ENCODE data around the gene SIK3. TPM values are rescaled to one million over a fixed set of nuclear protein-coding genes. Genes with fewer than 3 reads are reported as not detected.

The SIK3 gene
- total RNA-seq, 1 experiment from 2014 or later: 31.4 TPM

DNA sequence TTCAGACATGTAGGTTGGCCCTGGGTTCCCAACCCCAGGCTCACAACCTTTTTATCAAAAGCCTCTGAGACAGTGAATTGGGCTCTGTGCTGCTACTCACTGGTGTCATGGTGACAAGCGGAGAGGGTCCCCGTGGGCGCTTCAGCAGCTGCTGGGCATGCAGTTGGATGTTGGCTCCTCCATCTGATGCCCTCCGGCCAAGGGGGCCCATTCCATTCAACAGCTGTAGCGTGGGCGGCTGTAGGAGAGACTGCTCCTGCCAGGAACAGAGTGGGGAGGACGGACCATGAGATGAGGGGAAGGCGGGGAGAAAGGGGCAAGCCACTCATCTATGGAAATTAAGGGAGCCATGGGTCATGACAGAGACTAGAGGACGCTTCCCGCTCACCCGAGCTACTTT lies 224.8 kb downstream of the SIK3 start:
- Histone ChIP-seq H3K4me1 (ENCODE audit: insufficient read depth, low read length) (no peaks in the 10 kb centered on the region), H4K20me1 (ENCODE audit: control insufficient read depth, insufficient read depth, insufficient read length) (peaks cover 2% of the 10 kb centered on the region), H2BK15ac (ENCODE audit: low read depth, low read length) (no peak overlapping the region), H3K23ac (ENCODE audit: insufficient read length, low read depth, low read length) (no peak overlapping the region), H4K91ac (ENCODE audit: insufficient read length, low read depth, low read length) (no peak overlapping the region), H3K4ac (ENCODE audit: low read depth, low read length) (no peak overlapping the region), H3T11ph (ENCODE audit: low read length) (no peak overlapping the region), H4K8ac (replicated peaks; ENCODE audit: insufficient read length, low read depth, low read length) (no peak overlapping the region), H2BK5ac (ENCODE audit: insufficient read length, low read length) (no peak overlapping the region), H2BK12ac (ENCODE audit: insufficient read length, low read depth, low read length) (no peak overlapping the region), H3K27me3 (ENCODE audit: insufficient read depth, low read length) (no peaks in the 10 kb centered on the region), H4K5ac (ENCODE audit: insufficient read length, low read depth, low read length) (no peak overlapping the region), H3K18ac (ENCODE audit: insufficient read length, low read depth, low read length) (no peak overlapping the region), H3K79me1 (ENCODE audit: insufficient read depth, low read depth, low read length, poor library complexity, severe bottlenecking) (no peaks in the 10 kb centered on the region), H3K9ac (ENCODE audit: extremely low read depth, insufficient read length, low read length) (no peak overlapping the region), H2BK20ac (ENCODE audit: low read depth, low read length, poor library complexity, severe bottlenecking) (no peak overlapping the region), H3K9me3 (ENCODE audit: control insufficient read depth, low read depth, low read length) (no peaks in the 10 kb centered on the region), H3K4me2 (ENCODE audit: insufficient read depth, insufficient read length, low read length) (no peak overlapping the region), H3K27ac (ENCODE audit: insufficient read length, low read depth, low read length) (no peak overlapping the region), H3K56ac (ENCODE audit: insufficient read length, low read depth, low read length) (no peak overlapping the region), H3K79me2 (ENCODE audit: insufficient read depth, low read length) (no peaks in the 10 kb centered on the region), H3K14ac (ENCODE audit: insufficient read depth, low read length) (no peak overlapping the region), H2BK120ac (ENCODE audit: low read depth, low read length, poor library complexity, severe bottlenecking) (no peak overlapping the region), H2AFZ (ENCODE audit: low read length) (no peak overlapping the region), H2AK5ac (ENCODE audit: insufficient read length, low read length) (no peak overlapping the region), H3K23me2 (ENCODE audit: insufficient read length, low read depth, low read length, poor library complexity, severe bottlenecking) (no peaks in the 10 kb centered on the region)
- no CpG with 5 or more reads among the region's 11 CpGs for WGBS (ENCODE audit: extremely low coverage, insufficient read length, low lambda C conversion rate)
- TF ChIP-seq, protein P1, sequence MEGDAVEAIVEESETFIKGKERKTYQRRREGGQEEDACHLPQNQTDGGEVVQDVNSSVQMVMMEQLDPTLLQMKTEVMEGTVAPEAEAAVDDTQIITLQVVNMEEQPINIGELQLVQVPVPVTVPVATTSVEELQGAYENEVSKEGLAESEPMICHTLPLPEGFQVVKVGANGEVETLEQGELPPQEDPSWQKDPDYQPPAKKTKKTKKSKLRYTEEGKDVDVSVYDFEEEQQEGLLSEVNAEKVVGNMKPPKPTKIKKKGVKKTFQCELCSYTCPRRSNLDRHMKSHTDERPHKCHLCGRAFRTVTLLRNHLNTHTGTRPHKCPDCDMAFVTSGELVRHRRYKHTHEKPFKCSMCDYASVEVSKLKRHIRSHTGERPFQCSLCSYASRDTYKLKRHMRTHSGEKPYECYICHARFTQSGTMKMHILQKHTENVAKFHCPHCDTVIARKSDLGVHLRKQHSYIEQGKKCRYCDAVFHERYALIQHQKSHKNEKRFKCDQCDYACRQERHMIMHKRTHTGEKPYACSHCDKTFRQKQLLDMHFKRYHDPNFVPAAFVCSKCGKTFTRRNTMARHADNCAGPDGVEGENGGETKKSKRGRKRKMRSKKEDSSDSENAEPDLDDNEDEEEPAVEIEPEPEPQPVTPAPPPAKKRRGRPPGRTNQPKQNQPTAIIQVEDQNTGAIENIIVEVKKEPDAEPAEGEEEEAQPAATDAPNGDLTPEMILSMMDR (conservative IDR thresholded peaks at IDR 0.05): no peak
- Mint-ChIP-seq H3K9me3 (no peaks in the 10 kb centered on the region), H3K27ac (no peak overlapping the region), H3K36me3 (ENCODE audit: insufficient read depth in 1 of 3, low read depth in 3 of 3) (peaks cover 11 to 56% (median 53%) of the 10 kb centered on the region in 3 experiments), H3K4me3 (no peak overlapping the region), H3K4me1 (0 out of 4 replicates have a peak, but pooled peaks cover 0 to 4% of the 10 kb centered on the region in 2 experiments), H3K27me3 (ENCODE audit: low read depth) (no peaks in the 10 kb centered on the region)
- no peak for DNase-seq
